Activated CD8-positive, alpha-beta T cell treated with anti-CD3 and anti-CD28 coated beads for 36 hours (primary cell): ENCODE results near the gene NUP93. TPM values are rescaled to one million over a fixed set of nuclear protein-coding genes. Genes with fewer than 3 reads are reported as not detected.
"Not testable (repeated sequence)": the region's sequence is repeated elsewhere in the genome, so short reads cannot be mapped to it uniquely, and the experiment has no call there.

Source experiments
- ATAC-seq: fragments of 200-7000 bp; cut with Tn5 transposase; one replicate; pipeline ENCODE4 v1.10.0; 2021; ENCODE audit warnings: mild to moderate bottlenecking, moderate library complexity
- CTCF ChIA-PET: fragments of 350-600 bp; sonication (Branson Sonifier 250); formaldehyde crosslinking; loops from one replicate; lab custom pipeline; 2021; ENCODE audit warnings: antibody characterized with exemption; lab: Charles Lee
- POLR2A ChIA-PET: fragments of 350-600 bp; sonication (Branson Sonifier 250); formaldehyde crosslinking; loops from one replicate; lab custom pipeline; 2021; ENCODE audit warnings: antibody characterized with exemption; lab: Charles Lee
- DNase-seq: peaks from one replicate; pipeline ENCODE4 v3.0.0-alpha.2; 2020
- H3K27ac Mint-ChIP-seq: one replicate; pipeline ENCODE4 v1.8.0; 2021; ENCODE audit warnings: mild to moderate bottlenecking, mixed read lengths
- H3K27me3 Mint-ChIP-seq: one replicate; pipeline ENCODE4 v1.8.0; 2021; ENCODE audit warnings: mixed read lengths
- H3K36me3 Mint-ChIP-seq: one replicate; pipeline ENCODE4 v1.8.0; 2021; ENCODE audit warnings: low read depth, mixed read lengths
- H3K4me1 Mint-ChIP-seq: one replicate; pipeline ENCODE4 v1.8.0; 2021; ENCODE audit warnings: low read depth, mixed read lengths
- H3K4me3 Mint-ChIP-seq: one replicate; pipeline ENCODE4 v1.8.0; 2021; ENCODE audit warnings: mild to moderate bottlenecking, moderate library complexity, mixed read lengths
- H3K9me3 Mint-ChIP-seq: one replicate; pipeline ENCODE4 v1.8.0; 2021; ENCODE audit warnings: mixed read lengths
- CTCF ChIP-seq: fragments of 200-600 bp; IDR thresholded peaks from one replicate; pipeline ENCODE4 v1.8.0; 2022; ENCODE audit warnings: antibody characterized with exemption, mild to moderate bottlenecking
- intact Hi-C: fragments of 100-400 bp; cut with micrococcal nuclease; formaldehyde crosslinking; loops from one replicate; pipeline ENCODE4 v1.10.0; 2022
- total RNA-seq, 2 experiments: library from RNA; stranded (reverse); gene quantifications; one replicate each; pipeline ENCODE4 v1.2.3, GENCODE V29; 2021

Gene NUP93
- total RNA-seq, 2 experiments from 2014 or later, result 171 to 191 TPM

- intact Hi-C loops, result loop anchor here (5.0 kb wide), 1 partner anchor 69 kb away; no protein-coding TSS in a partner anchor
- Mint-ChIP-seq H3K36me3 (no peaks in the 10 kb centered on the region), H3K27ac (no peak overlapping the region), H3K4me1 (peaks cover 2% of the 10 kb centered on the region), H3K9me3 (no peaks in the 10 kb centered on the region), H3K27me3 (no peaks in the 10 kb centered on the region), H3K4me3 (no peak overlapping the region)
- ATAC-seq (no peak), DNase-seq (no peak)
- ChIA-PET CTCF (interaction anchor here (0.8 to 6.0 kb wide), 26 partner anchors 8 to 292 kb away, joined by 3 to 108 read pairs (median 4); partner anchors contain the start of gene CETP), POLR2A (interaction anchor here (0.8 to 1.8 kb wide), 6 partner anchors 63 to 303 kb away, joined by 4 to 5 read pairs (median 4); partner anchors contain the start of gene HERPUD1)
- TF ChIP-seq CTCF, result no peak
Measured at GRCh38 chr16:56868175-56868574, 138.2 kb downstream of the NUP93 start.

GRCh38 chr16:56868766-56869165, 138.8 kb downstream of the NUP93 start:
- not testable (repeated sequence) for H3K4me1 Mint-ChIP-seq, H3K27me3 Mint-ChIP-seq, DNase-seq, H3K27ac Mint-ChIP-seq, H3K36me3 Mint-ChIP-seq, H3K9me3 Mint-ChIP-seq, ATAC-seq, H3K4me3 Mint-ChIP-seq
- POLR2A ChIA-PET, result interaction anchor here (0.6 to 1.0 kb wide), 4 partner anchors 63 to 302 kb away, joined by 3 to 4 read pairs (median 4); no protein-coding TSS in a partner anchor
- intact Hi-C loops, result loop anchor here (5.0 kb wide), 1 partner anchor 69 kb away; no protein-coding TSS in a partner anchor
- CTCF ChIA-PET, result interaction anchor here (0.7 to 6.0 kb wide), 20 partner anchors 8 to 214 kb away, joined by 3 to 108 read pairs (median 4); no protein-coding TSS in a partner anchor

- CTCF ChIA-PET, result interaction anchor here (0.8 to 6.0 kb wide), 15 partner anchors 9 to 213 kb away, joined by 3 to 108 read pairs (median 4); no protein-coding TSS in a partner anchor
- TF ChIP-seq CTCF, result no peak
- Mint-ChIP-seq H3K4me3 (no peak overlapping the region), H3K36me3 (no peaks in the 10 kb centered on the region), H3K27ac (no peak overlapping the region), H3K4me1 (peaks cover 2% of the 10 kb centered on the region), H3K9me3 (no peaks in the 10 kb centered on the region), H3K27me3 (no peaks in the 10 kb centered on the region)
- POLR2A ChIA-PET, result interaction anchor here (0.6 kb wide), 1 partner anchor 78 kb away, joined by 3 read pairs; no protein-coding TSS in a partner anchor
- DNase-seq (peak; percentile 69), ATAC-seq (peak; percentile 84)
- intact Hi-C loops, result loop anchor here (5.0 kb wide), 1 partner anchor 68 kb away; no protein-coding TSS in a partner anchor
Measured at GRCh38 chr16:56869513-56870275, 139.8 kb downstream of the NUP93 start.

GRCh38 chr16:56870276-56870888, 140.5 kb downstream of the NUP93 start:
- H3K9me3 Mint-ChIP-seq, result no peaks in the 10 kb centered on the region
- CTCF ChIA-PET, result interaction anchor here (1.5 to 6.0 kb wide), 4 partner anchors 32 to 81 kb away, joined by 3 to 108 read pairs (median 14); no protein-coding TSS in a partner anchor
- no peaks in the 10 kb centered on the region for H3K27me3 Mint-ChIP-seq
- POLR2A ChIA-PET, result no interaction called here
- no peak for ATAC-seq
- H3K4me1 Mint-ChIP-seq, result peaks cover 2% of the 10 kb centered on the region
- no peak for DNase-seq
- H3K36me3 Mint-ChIP-seq, result no peaks in the 10 kb centered on the region
- TF ChIP-seq CTCF, result no peak
- H3K27ac Mint-ChIP-seq, result no peak overlapping the region
- intact Hi-C loops, result no loop called here
- H3K4me3 Mint-ChIP-seq, result no peak overlapping the region

GRCh38 chr16:56871172-56871593, 141.3 kb downstream of the NUP93 start:
- intact Hi-C loops, result no loop called here
- ATAC-seq (no peak), DNase-seq (no peak)
- Mint-ChIP-seq H3K27me3 (no peaks in the 10 kb centered on the region), H3K27ac (no peak overlapping the region), H3K4me1 (peaks cover 2% of the 10 kb centered on the region), H3K4me3 (no peak overlapping the region), H3K36me3 (no peaks in the 10 kb centered on the region), H3K9me3 (no peaks in the 10 kb centered on the region)
- TF ChIP-seq CTCF, result no peak
- POLR2A ChIA-PET, result interaction anchor here (1.3 to 1.4 kb wide), 2 partner anchors 60 to 62 kb away, joined by 5 read pairs; partner anchors contain the start of gene HERPUD1
- CTCF ChIA-PET, result interaction anchor here (1.1 kb wide), 1 partner anchor 83 kb away, joined by 4 read pairs; no protein-coding TSS in a partner anchor
